Measurements from ENCODE around the gene ATXN2. TPM values are rescaled to one million over a fixed set of nuclear protein-coding genes. Genes with fewer than 3 reads are reported as not detected.

ATXN2 gene
- total and polyA plus RNA-seq, 9 of the 15 experiments (the other 6 are each of a cell fraction or from before 2014, with no cell fraction given) = 16.8 to 67.8 (median 29.3) TPM

GRCh38 chr12:111404362-111405148, 194.6 kb downstream of the ATXN2 start (continued):
- TF ChIP-seq, protein P1, sequence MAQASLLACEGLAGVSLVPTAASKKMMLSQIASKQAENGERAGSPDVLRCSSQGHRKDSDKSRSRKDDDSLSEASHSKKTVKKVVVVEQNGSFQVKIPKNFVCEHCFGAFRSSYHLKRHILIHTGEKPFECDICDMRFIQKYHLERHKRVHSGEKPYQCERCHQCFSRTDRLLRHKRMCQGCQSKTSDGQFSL (CRISPR knock-in tag; IDR thresholded peaks at IDR 0.05) = peak; percentile 81
- TF ChIP-seq, protein P1 (tag; IDR thresholded peaks at IDR 0.05) = no peak; a peak in 1 of 4 replicates
- TF ChIP-seq SREBF1 (IDR thresholded peaks at IDR 0.05; ENCODE audit: borderline replicate concordance, low read depth, low read length) = no peak
- TF ChIP-seq PTRF (tag; IDR thresholded peaks at IDR 0.05) = no peak; the same call in 1 of the 2 replicates
- no peak for TF ChIP-seq SMAD1 (IDR thresholded peaks at IDR 0.05; ENCODE audit: low read depth, low read length, partially characterized antibody)
- no peak for TF ChIP-seq TEAD2 (tag; IDR thresholded peaks at IDR 0.05)
- 0 out of 2 replicates have a peak, but pooled peaks have one; percentile 21 for TF ChIP-seq ZNF140 (CRISPR knock-in tag; IDR thresholded peaks at IDR 0.05)
- TF ChIP-seq HDAC1 (IDR thresholded peaks at IDR 0.05) = 0 out of 4 replicates have a peak, but pooled peaks of 1 of the 2 experiments have one; percentile 45
- TF ChIP-seq UBTF (IDR thresholded peaks at IDR 0.05; ENCODE audit: borderline replicate concordance in 1 of 2, low read depth in 2 of 2, low read length in 2 of 2) = peak in 1 of 2 experiments; percentile 58; a peak in 1 of 4 replicates
- TF ChIP-seq ZNF445 (CRISPR knock-in tag; IDR thresholded peaks at IDR 0.05; ENCODE audit: low read depth) = 0 out of 2 replicates have a peak, but pooled peaks have one; percentile 31
- no peak for TF ChIP-seq ZNF280A (IDR thresholded peaks at IDR 0.05; ENCODE audit: low read depth, partially characterized antibody)
- TF ChIP-seq ZFP91 (CRISPR knock-in tag; IDR thresholded peaks at IDR 0.05) = 0 out of 2 replicates have a peak, but pooled peaks have one; percentile 14
- no peak for TF ChIP-seq NRF1 (conservative IDR thresholded peaks at IDR 0.05 in 1 of 2, IDR thresholded peaks at IDR 0.05 in 1 of 2)
- TF ChIP-seq GTF2F1 (IDR thresholded peaks at IDR 0.05; ENCODE audit: low read depth, low read length) = no peak
- no peak for TF ChIP-seq RBM34 (IDR thresholded peaks at IDR 0.05; ENCODE audit: borderline replicate concordance, insufficient read depth, low read length)
- TF ChIP-seq KLF13 (tag; IDR thresholded peaks at IDR 0.05; ENCODE audit: borderline replicate concordance, low read depth) = no peak
- 0 out of 2 replicates have a peak, but pooled peaks have one; percentile 37 for TF ChIP-seq BACH1 (tag; IDR thresholded peaks at IDR 0.05)
- no peak for TF ChIP-seq RFX7 (CRISPR knock-in tag; IDR thresholded peaks at IDR 0.05)
- TF ChIP-seq ZNF707 (CRISPR knock-in tag; conservative IDR thresholded peaks at IDR 0.05) = no peak
- TF ChIP-seq DACH1 (IDR thresholded peaks at IDR 0.05; ENCODE audit: partially characterized antibody) = no peak

Measured in K562 (cell line).